Psoas muscle (tissue), 8 donors: ENCODE measurements around the gene SLC41A3. TPM values are rescaled to one million over a fixed set of nuclear protein-coding genes. Genes with fewer than 3 reads are reported as not detected.

Source experiments
- ATAC-seq, 4 donors: fragments of 200-7000 bp; cut with Tn5 transposase; one replicate each; pipeline ENCODE4 v1.9.1; 2020; ENCODE audit warnings: moderate library complexity in 3 of 4, mild to moderate bottlenecking in 2 of 4
- DNase-seq, 2 donors: peaks; one replicate each; pipeline ENCODE4 v3.0.0-alpha.2; 2020
- H3K27ac ChIP-seq: fragments of 200-600 bp; one replicate; pipeline ENCODE4 v1.8.0; 2022
- H3K27me3 ChIP-seq, 3 donors: fragments of 200-600 bp in 1 of 3; one replicate each; pipeline versions ENCODE4 v1.6.1 to v1.8.0; 2013 to 2022; ENCODE audit warnings: low read length in 2 of 3, mild to moderate bottlenecking in 2 of 3, moderate library complexity in 1 of 3; ENCODE audit not compliant: insufficient read depth in 3 of 3
- H3K36me3 ChIP-seq, 2 donors: fragments of 200-600 bp in 1 of 2; one replicate each; pipeline versions ENCODE4 v1.6.1 to v1.8.0; 2013 to 2022; ENCODE audit warnings: low read depth in 1 of 2, mild to moderate bottlenecking in 1 of 2, moderate library complexity in 1 of 2; ENCODE audit not compliant: insufficient read depth in 1 of 2
- H3K4me1 ChIP-seq: fragments of 200-600 bp; one replicate; pipeline ENCODE4 v1.8.0; 2022
- H3K4me3 ChIP-seq: fragments of 200-600 bp; one replicate; pipeline ENCODE4 v1.8.0; 2022; ENCODE audit warnings: mild to moderate bottlenecking
- H3K9me3 ChIP-seq: fragments of 200-600 bp; one replicate; pipeline ENCODE4 v1.8.0; 2022
- WGBS, 3 donors: extraction: QIAGEN DNeasy Blood & Tissue Kit; methylation state at CpG; one replicate each; pipeline versions ENCODE4 v1.1.6 to v1.1.7; 2013; 5-methylcytosine and 5-hydroxymethylcytosine counted together
- intact Hi-C, 2 donors: fragments of 100-400 bp; cut with DNase I; formaldehyde crosslinking; loops; one replicate each; pipeline versions ENCODE4 v1.11.0 to v1.14.2; 2022
- polyA plus RNA-seq, 3 donors: library from polyadenylated mRNA; stranded (reverse); fragments of 200-250 nt; gene quantifications; one replicate each; pipeline ENCODE4 v1.2.3, GENCODE V29; 2013
- total RNA-seq, 4 donors: library from RNA; stranded (reverse); fragmentation: NEBNext Ultra II Directional in 2 of 4; extraction: Animal tissue kit (Norgen Biotek cat#: 25700) in 2 of 4; gene quantifications; one replicate each; pipeline versions ENCODE4 v1.2.1 to v1.2.4, GENCODE V29; 2021 to 2023
- TF ChIP-seq, protein P1 (sequence below): fragments of 200-600 bp; IDR thresholded peaks from one replicate; pipeline ENCODE4 v1.8.0; 2022; ENCODE audit warnings: antibody characterized with exemption
- donor health status: healthy with polysubstance abuse.
- donor health status: DM: no; HTN: no; CAD: no; lungs with moderate emphysema.
- donor health status: Bipolar disorder and iron deficiency.
- donor health status: healthy.
- donor health status: DM: yes; HTN: yes; CAD: no.
- donor health status: DM: no; HTN: no; CAD: no.
- donor health status: DM: no; HTN: no; CAD: no.
- donor health status: DM: yes; HTN: yes; CAD: no.

SLC41A3 gene
- total and polyA plus RNA-seq, 7 donors, result 28.7 to 58.9 (median 37.5) TPM

DNA sequence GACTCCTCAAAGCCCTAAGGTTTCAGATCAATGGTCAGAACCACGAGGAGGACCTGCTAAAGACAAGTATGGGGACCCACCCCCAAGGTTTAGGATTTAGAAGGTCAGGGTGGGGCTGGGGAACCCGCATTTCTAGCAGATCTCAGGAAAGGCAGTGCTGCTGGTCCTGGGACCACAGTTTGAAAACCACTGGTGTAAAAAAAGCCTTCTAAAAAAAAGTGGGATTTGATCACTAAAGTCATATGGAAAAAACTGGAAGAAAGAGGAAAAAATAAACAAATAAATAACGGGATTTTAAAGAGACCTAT is 832 bp downstream of the SLC41A3 start:
- Histone ChIP-seq H3K9me3 (no peaks in the 10 kb centered on the region), H3K4me1 (peaks cover 17% of the 10 kb centered on the region), H3K27ac (peak overlapping the region; percentile 97), H3K36me3 (no peaks in the 10 kb centered on the region), H3K4me3 (peak overlapping the region; percentile 83), H3K27me3 (no peaks in the 10 kb centered on the region)
- TF ChIP-seq, protein P1, sequence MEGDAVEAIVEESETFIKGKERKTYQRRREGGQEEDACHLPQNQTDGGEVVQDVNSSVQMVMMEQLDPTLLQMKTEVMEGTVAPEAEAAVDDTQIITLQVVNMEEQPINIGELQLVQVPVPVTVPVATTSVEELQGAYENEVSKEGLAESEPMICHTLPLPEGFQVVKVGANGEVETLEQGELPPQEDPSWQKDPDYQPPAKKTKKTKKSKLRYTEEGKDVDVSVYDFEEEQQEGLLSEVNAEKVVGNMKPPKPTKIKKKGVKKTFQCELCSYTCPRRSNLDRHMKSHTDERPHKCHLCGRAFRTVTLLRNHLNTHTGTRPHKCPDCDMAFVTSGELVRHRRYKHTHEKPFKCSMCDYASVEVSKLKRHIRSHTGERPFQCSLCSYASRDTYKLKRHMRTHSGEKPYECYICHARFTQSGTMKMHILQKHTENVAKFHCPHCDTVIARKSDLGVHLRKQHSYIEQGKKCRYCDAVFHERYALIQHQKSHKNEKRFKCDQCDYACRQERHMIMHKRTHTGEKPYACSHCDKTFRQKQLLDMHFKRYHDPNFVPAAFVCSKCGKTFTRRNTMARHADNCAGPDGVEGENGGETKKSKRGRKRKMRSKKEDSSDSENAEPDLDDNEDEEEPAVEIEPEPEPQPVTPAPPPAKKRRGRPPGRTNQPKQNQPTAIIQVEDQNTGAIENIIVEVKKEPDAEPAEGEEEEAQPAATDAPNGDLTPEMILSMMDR, result no peak
- intact Hi-C loops, result loop anchor here in 1 of 2 donors (5.0 kb wide), 1 partner anchor 91 kb away; no protein-coding TSS in a partner anchor
- ATAC-seq, result no peak
- no peak for DNase-seq
- WGBS, 3 donors, result 37 to 46% (median 39%) methylated on average over 3 of the region's 3 CpGs

- H3K36me3 ChIP-seq, result no peaks in the 10 kb centered on the region
- WGBS, 3 donors, result 82 to 92% (median 86%) methylated on average over 13 to 15 of the region's 15 CpGs
- no peaks in the 10 kb centered on the region for H3K9me3 ChIP-seq
- H3K4me1 ChIP-seq, result peaks cover 17% of the 10 kb centered on the region
- peak overlapping the region; percentile 97 for H3K27ac ChIP-seq
- no peak for DNase-seq
- no peak for ATAC-seq
- TF ChIP-seq, protein P1, result no peak
- H3K4me3 ChIP-seq, result peak overlapping the region; percentile 83
- no peaks in the 10 kb centered on the region for H3K27me3 ChIP-seq
- intact Hi-C loops, result loop anchor here in 1 of 2 donors (5.0 kb wide), 1 partner anchor 90 kb away; no protein-coding TSS in a partner anchor
These were observed 1.4 kb downstream of the SLC41A3 start for GRCh38 chr3:126082362-126083137.

- 19 to 30% (median 19%) methylated on average over 9 of the region's 9 CpGs for WGBS, 3 donors
- ATAC-seq (peak; percentile 88 to 93 (median 90)), DNase-seq (peak; percentile 86 to 96)
- Histone ChIP-seq H3K36me3 (no peaks in the 10 kb centered on the region), H3K27me3 (no peaks in the 10 kb centered on the region), H3K27ac (peak overlapping the region; percentile 97), H3K9me3 (no peaks in the 10 kb centered on the region), H3K4me1 (peaks cover 17% of the 10 kb centered on the region), H3K4me3 (no peak overlapping the region)
- intact Hi-C loops, result loop anchor here in 1 of 2 donors (5.0 kb wide), 1 partner anchor 89 kb away; no protein-coding TSS in a partner anchor
- TF ChIP-seq, protein P1, result peak; percentile 63
These were observed 2.1 kb downstream of the SLC41A3 start for GRCh38 chr3:126081618-126082361.

GRCh38 chr3:126080970-126081369 is 3.0 kb downstream of the SLC41A3 start:
- DNase-seq (no peak), ATAC-seq (no peak)
- H3K36me3 ChIP-seq, result no peaks in the 10 kb centered on the region
- H3K4me1 ChIP-seq, result peaks cover 17% of the 10 kb centered on the region
- intact Hi-C loops, result loop anchor here in 1 of 2 donors (5.0 kb wide), 1 partner anchor 89 kb away; no protein-coding TSS in a partner anchor
- 78 to 96% (median 95%) methylated on average over 5 of the region's 5 CpGs for WGBS, 3 donors
- H3K9me3 ChIP-seq, result no peaks in the 10 kb centered on the region
- H3K4me3 ChIP-seq, result no peak overlapping the region
- TF ChIP-seq, protein P1, result no peak
- no peaks in the 10 kb centered on the region for H3K27me3 ChIP-seq
- peak overlapping the region; percentile 97 for H3K27ac ChIP-seq
